Measurements from ENCODE around the gene EPHB1.

- TF ChIP-seq CTCF (IDR thresholded peaks at IDR 0.05; ENCODE audit: insufficient read depth, low read length) (no peak), POLR2AphosphoS5 (IDR thresholded peaks at IDR 0.05; ENCODE audit: low read depth) (no peak)
Measured at GRCh38 chr3:135084976-135085375, 289.9 kb downstream of the EPHB1 start.
